Central memory CD8-positive, alpha-beta T cell (primary cell): Measurements from ENCODE around the gene TRIM17.

ENCODE experiments used
- ATAC-seq: fragments of 150-1000 bp; cut with Tn5 transposase; replicated peaks from 2 replicates; pipeline ENCODE4 v1.10.0; 2022; ENCODE audit warnings: mild to moderate bottlenecking, moderate FRiP score, moderate number of reproducible peaks; ENCODE audit not compliant: poor library complexity, severe bottlenecking; ENCODE audit errors: extremely low read depth
- DNase-seq, 2 donors: peaks; one replicate each; pipeline ENCODE4 v3.0.0; 2021; ENCODE audit warnings: low spot score in 2 of 2
- H3K27ac Mint-ChIP-seq: one replicate; pipeline ENCODE4 v1.8.0; 2022; ENCODE audit warnings: low read depth, mild to moderate bottlenecking, moderate library complexity, mixed read lengths
- H3K27me3 Mint-ChIP-seq: one replicate; pipeline ENCODE4 v1.8.0; 2022; ENCODE audit warnings: mixed read lengths
- H3K36me3 Mint-ChIP-seq: one replicate; pipeline ENCODE4 v1.8.0; 2022; ENCODE audit warnings: mild to moderate bottlenecking, moderate library complexity, mixed read lengths; ENCODE audit not compliant: insufficient read depth
- H3K4me1 Mint-ChIP-seq: one replicate; pipeline ENCODE4 v1.8.0; 2022; ENCODE audit warnings: mixed read lengths
- H3K4me3 Mint-ChIP-seq: one replicate; pipeline ENCODE4 v1.8.0; 2022; ENCODE audit warnings: mild to moderate bottlenecking, moderate library complexity, mixed read lengths
- H3K9me3 Mint-ChIP-seq: one replicate; pipeline ENCODE4 v1.8.0; 2022; ENCODE audit warnings: mixed read lengths

Gene TRIM17

GRCh38 chr1:228375578-228376261 lies 40.9 kb downstream of the TRIM17 start:
- no peak for DNase-seq
- no peaks in the 10 kb centered on the region for H3K9me3 Mint-ChIP-seq
- H3K4me1 Mint-ChIP-seq: peaks cover 8% of the 10 kb centered on the region
- H3K27me3 Mint-ChIP-seq: peaks cover 23% of the 10 kb centered on the region
- no peak overlapping the region for H3K4me3 Mint-ChIP-seq
- no peak for ATAC-seq
- peaks cover 3% of the 10 kb centered on the region for H3K36me3 Mint-ChIP-seq
- no peak overlapping the region for H3K27ac Mint-ChIP-seq

GRCh38 chr1:228374711-228375577 lies 41.7 kb downstream of the TRIM17 start:
- H3K4me3 Mint-ChIP-seq: no peak overlapping the region
- ATAC-seq (no peak), DNase-seq (no peak)
- H3K9me3 Mint-ChIP-seq: no peaks in the 10 kb centered on the region
- peaks cover 8% of the 10 kb centered on the region for H3K4me1 Mint-ChIP-seq
- H3K27me3 Mint-ChIP-seq: peaks cover 16% of the 10 kb centered on the region
- no peak overlapping the region for H3K27ac Mint-ChIP-seq
- H3K36me3 Mint-ChIP-seq: peaks cover 3% of the 10 kb centered on the region

GRCh38 chr1:228373681-228374571 lies 42.7 kb downstream of the TRIM17 start:
- no peak for DNase-seq
- no peak overlapping the region for H3K27ac Mint-ChIP-seq
- no peaks in the 10 kb centered on the region for H3K9me3 Mint-ChIP-seq
- no peak for ATAC-seq
- no peak overlapping the region for H3K4me3 Mint-ChIP-seq
- peaks cover 4% of the 10 kb centered on the region for H3K4me1 Mint-ChIP-seq
- peaks cover 3% of the 10 kb centered on the region for H3K36me3 Mint-ChIP-seq
- peaks cover 5% of the 10 kb centered on the region for H3K27me3 Mint-ChIP-seq

- H3K27me3 Mint-ChIP-seq: no peaks in the 10 kb centered on the region
- no peak for DNase-seq
- ATAC-seq: no peak
- no peaks in the 10 kb centered on the region for H3K4me1 Mint-ChIP-seq
- no peaks in the 10 kb centered on the region for H3K9me3 Mint-ChIP-seq
- H3K4me3 Mint-ChIP-seq: no peak overlapping the region
- H3K36me3 Mint-ChIP-seq: no peaks in the 10 kb centered on the region
- no peak overlapping the region for H3K27ac Mint-ChIP-seq
These were observed 43.5 kb downstream of the TRIM17 start for GRCh38 chr1:228373004-228373680.

- Mint-ChIP-seq H3K27me3 (no peaks in the 10 kb centered on the region), H3K4me1 (no peaks in the 10 kb centered on the region), H3K36me3 (no peaks in the 10 kb centered on the region), H3K4me3 (no peak overlapping the region), H3K9me3 (no peaks in the 10 kb centered on the region), H3K27ac (no peak overlapping the region)
- DNase-seq (no peak), ATAC-seq (no peak)
These were observed 44.3 kb downstream of the TRIM17 start for GRCh38 chr1:228372183-228373003.

GRCh38 chr1:228371741-228372182 lies 44.9 kb downstream of the TRIM17 start:
- Mint-ChIP-seq H3K27me3 (no peaks in the 10 kb centered on the region), H3K27ac (no peak overlapping the region)
- no peak for ATAC-seq

GRCh38 chr1:228370941-228371740 lies 45.5 kb downstream of the TRIM17 start:
- Mint-ChIP-seq H3K4me3 (no peak overlapping the region), H3K27me3 (no peaks in the 10 kb centered on the region), H3K36me3 (no peaks in the 10 kb centered on the region), H3K27ac (no peak overlapping the region), H3K4me1 (no peaks in the 10 kb centered on the region), H3K9me3 (no peaks in the 10 kb centered on the region)
- ATAC-seq (no peak), DNase-seq (no peak)

More at GRCh38 chr1:228371741-228372182, 44.9 kb downstream of the TRIM17 start:
- Mint-ChIP-seq H3K9me3 (no peaks in the 10 kb centered on the region), H3K4me3 (no peak overlapping the region), H3K4me1 (no peaks in the 10 kb centered on the region), H3K36me3 (no peaks in the 10 kb centered on the region)
- no peak for DNase-seq

- H3K4me1 Mint-ChIP-seq: no peaks in the 10 kb centered on the region
- no peaks in the 10 kb centered on the region for H3K27me3 Mint-ChIP-seq
- no peak for ATAC-seq
- DNase-seq: no peak
- no peak overlapping the region for H3K4me3 Mint-ChIP-seq
- H3K36me3 Mint-ChIP-seq: no peaks in the 10 kb centered on the region
- H3K27ac Mint-ChIP-seq: no peak overlapping the region
- no peaks in the 10 kb centered on the region for H3K9me3 Mint-ChIP-seq
These were observed 46.2 kb downstream of the TRIM17 start for GRCh38 chr1:228370439-228370940.

GRCh38 chr1:228369608-228370438 lies 46.8 kb downstream of the TRIM17 start:
- Mint-ChIP-seq H3K4me1 (no peaks in the 10 kb centered on the region), H3K4me3 (no peak overlapping the region), H3K36me3 (no peaks in the 10 kb centered on the region), H3K9me3 (no peaks in the 10 kb centered on the region), H3K27me3 (no peaks in the 10 kb centered on the region), H3K27ac (no peak overlapping the region)
- DNase-seq (no peak), ATAC-seq (no peak)

GRCh38 chr1:228368801-228369607 lies 47.7 kb downstream of the TRIM17 start:
- no peak for ATAC-seq

More at GRCh38 chr1:228368801-228369607, 47.7 kb downstream of the TRIM17 start:
- H3K4me1 Mint-ChIP-seq: no peaks in the 10 kb centered on the region
- H3K27ac Mint-ChIP-seq: no peak overlapping the region
- no peak for DNase-seq
- H3K4me3 Mint-ChIP-seq: no peak overlapping the region
- no peaks in the 10 kb centered on the region for H3K9me3 Mint-ChIP-seq
- no peaks in the 10 kb centered on the region for H3K36me3 Mint-ChIP-seq
- H3K27me3 Mint-ChIP-seq: no peaks in the 10 kb centered on the region
